ENCODE results near the gene SLC7A8.

GRCh38 chr14:23125011-23125410, 58.4 kb downstream of the SLC7A8 start:
- TF ChIP-seq CTCF (tag by site-specific recombination; IDR thresholded peaks at IDR 0.05) (no peak), ZNF157 (tag by site-specific recombination; IDR thresholded peaks at IDR 0.05) (no peak), ZNF585B (tag by site-specific recombination; IDR thresholded peaks at IDR 0.05) (no peak), ZNF501 (tag by site-specific recombination; IDR thresholded peaks at IDR 0.05) (no peak), ZNF449 (tag by site-specific recombination; IDR thresholded peaks at IDR 0.05) (no peak), OSR2 (tag by site-specific recombination; IDR thresholded peaks at IDR 0.05) (no peak)
